GM06990 (cell line): ENCODE data around the gene SETD3.

Experiments
- DNase-seq: peaks from one replicate; pipeline ENCODE4 v3.0.0-alpha.2; 2011; ENCODE audit not compliant: insufficient read length; ENCODE audit errors: extremely low read depth
- H3K27me3 ChIP-seq: replicated peaks from 2 replicates; pipeline ENCODE4 v1.6.0; 2011; ENCODE audit warnings: low read length; ENCODE audit not compliant: control insufficient read depth, insufficient read depth
- H3K36me3 ChIP-seq: 2 replicates; pipeline ENCODE4 v1.5.1; 2011; ENCODE audit warnings: low read length; ENCODE audit not compliant: control insufficient read depth, insufficient read depth
- H3K4me3 ChIP-seq: replicated peaks from 2 replicates; pipeline ENCODE4 v1.5.1; 2011; ENCODE audit warnings: low read depth, mild to moderate bottlenecking, control low read depth, low read length
- TF ChIP-seq, protein P1 (sequence below): IDR thresholded peaks from 2 replicates; pipeline ENCODE4 v1.5.1; 2011; ENCODE audit warnings: low read length, control low read depth, mild to moderate bottlenecking, inconsistent platforms; ENCODE audit not compliant: insufficient read depth, poor library complexity, severe bottlenecking

SETD3 gene

GRCh38 chr14:99511421-99512109, 30.9 kb upstream of the SETD3 start:
- no peak overlapping the region for H3K4me3 ChIP-seq
- no peak for DNase-seq
- H3K27me3 ChIP-seq, result no peaks in the 10 kb centered on the region
- peaks cover 25% of the 10 kb centered on the region for H3K36me3 ChIP-seq
- TF ChIP-seq, protein P1, sequence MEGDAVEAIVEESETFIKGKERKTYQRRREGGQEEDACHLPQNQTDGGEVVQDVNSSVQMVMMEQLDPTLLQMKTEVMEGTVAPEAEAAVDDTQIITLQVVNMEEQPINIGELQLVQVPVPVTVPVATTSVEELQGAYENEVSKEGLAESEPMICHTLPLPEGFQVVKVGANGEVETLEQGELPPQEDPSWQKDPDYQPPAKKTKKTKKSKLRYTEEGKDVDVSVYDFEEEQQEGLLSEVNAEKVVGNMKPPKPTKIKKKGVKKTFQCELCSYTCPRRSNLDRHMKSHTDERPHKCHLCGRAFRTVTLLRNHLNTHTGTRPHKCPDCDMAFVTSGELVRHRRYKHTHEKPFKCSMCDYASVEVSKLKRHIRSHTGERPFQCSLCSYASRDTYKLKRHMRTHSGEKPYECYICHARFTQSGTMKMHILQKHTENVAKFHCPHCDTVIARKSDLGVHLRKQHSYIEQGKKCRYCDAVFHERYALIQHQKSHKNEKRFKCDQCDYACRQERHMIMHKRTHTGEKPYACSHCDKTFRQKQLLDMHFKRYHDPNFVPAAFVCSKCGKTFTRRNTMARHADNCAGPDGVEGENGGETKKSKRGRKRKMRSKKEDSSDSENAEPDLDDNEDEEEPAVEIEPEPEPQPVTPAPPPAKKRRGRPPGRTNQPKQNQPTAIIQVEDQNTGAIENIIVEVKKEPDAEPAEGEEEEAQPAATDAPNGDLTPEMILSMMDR, result no peak

- peaks cover 30% of the 10 kb centered on the region for H3K36me3 ChIP-seq
- no peaks in the 10 kb centered on the region for H3K27me3 ChIP-seq
- no peak overlapping the region for H3K4me3 ChIP-seq
- no peak for DNase-seq
- TF ChIP-seq, protein P1, result no peak
These were observed 30.0 kb upstream of the SETD3 start for GRCh38 chr14:99510556-99511139.

GRCh38 chr14:99509871-99510555, 29.4 kb upstream of the SETD3 start:
- peaks cover 32% of the 10 kb centered on the region for H3K36me3 ChIP-seq
- no peak overlapping the region for H3K4me3 ChIP-seq
- DNase-seq, result no peak

GRCh38 chr14:99508896-99509629, 28.4 kb upstream of the SETD3 start:
- no peaks in the 10 kb centered on the region for H3K27me3 ChIP-seq
- no peak overlapping the region for H3K4me3 ChIP-seq
- TF ChIP-seq, protein P1, result no peak
- H3K36me3 ChIP-seq, result peaks cover 34% of the 10 kb centered on the region
- DNase-seq, result no peak

More at GRCh38 chr14:99509871-99510555, 29.4 kb upstream of the SETD3 start:
- TF ChIP-seq, protein P1, result no peak
- H3K27me3 ChIP-seq, result no peaks in the 10 kb centered on the region

- no peak overlapping the region for H3K4me3 ChIP-seq
- H3K36me3 ChIP-seq, result peaks cover 39% of the 10 kb centered on the region
- DNase-seq, result no peak
- TF ChIP-seq, protein P1, result no peak
- no peaks in the 10 kb centered on the region for H3K27me3 ChIP-seq
These were observed 27.4 kb upstream of the SETD3 start for GRCh38 chr14:99507860-99508640.
